Liver (tissue), 9 donors: ENCODE results near the gene INPP4B. TPM values are rescaled to one million over a fixed set of nuclear protein-coding genes. Genes with fewer than 3 reads are reported as not detected.

Experiments used
- DNase-seq: peaks from one replicate; pipeline ENCODE4 v3.0.0-alpha.2; 2017; ENCODE audit warnings: low spot score
- H3K27ac ChIP-seq, 2 donors: one replicate each; pipeline ENCODE4 v1.7.0; 2013; ENCODE audit warnings: inconsistent platforms in 2 of 2, low read length in 2 of 2, control low read depth in 1 of 2, low read depth in 1 of 2, mild to moderate bottlenecking in 1 of 2
- H3K27me3 ChIP-seq, 4 donors: one replicate each; pipeline versions ENCODE4 v1.6.1 to v1.7.0; 2013; ENCODE audit warnings: low read length in 3 of 4, inconsistent platforms in 1 of 4, mild to moderate bottlenecking in 1 of 4, moderate library complexity in 1 of 4; ENCODE audit not compliant: control insufficient read depth in 4 of 4, insufficient read depth in 4 of 4
- H3K36me3 ChIP-seq, 4 donors: one replicate each; pipeline versions ENCODE4 v1.6.1 to v1.7.0; 2013; ENCODE audit warnings: low read length in 3 of 4, mild to moderate bottlenecking in 3 of 4, low read depth in 1 of 4, moderate library complexity in 1 of 4; ENCODE audit not compliant: control insufficient read depth in 4 of 4, insufficient read depth in 3 of 4
- H3K4me1 ChIP-seq, 4 donors: one replicate each; pipeline versions ENCODE4 v1.6.1 to v1.7.0; 2013; ENCODE audit warnings: low read length in 3 of 4, mild to moderate bottlenecking in 3 of 4, moderate library complexity in 1 of 4; ENCODE audit not compliant: control insufficient read depth in 4 of 4, insufficient read depth in 4 of 4
- H3K4me3 ChIP-seq, 3 donors: one replicate each; pipeline versions ENCODE4 v1.6.1 to v1.7.0; 2013; ENCODE audit warnings: low read length in 3 of 3, control low read depth in 1 of 3, low read depth in 1 of 3, mild to moderate bottlenecking in 1 of 3
- H3K9ac ChIP-seq, 2 donors: one replicate each; pipeline ENCODE4 v1.7.0; 2013; ENCODE audit warnings: low read length in 2 of 2, mild to moderate bottlenecking in 2 of 2, moderate library complexity in 2 of 2, control low read depth in 1 of 2, low read depth in 1 of 2
- H3K9me3 ChIP-seq, 4 donors: one replicate each; pipeline versions ENCODE4 v1.6.1 to v1.7.0; 2013; ENCODE audit warnings: low read length in 3 of 4; ENCODE audit not compliant: control insufficient read depth in 4 of 4
- EGR1 ChIP-seq, 2 donors: IDR thresholded peaks; 2 replicates each; pipeline ENCODE4 v1.6.1; 2016 to 2018; ENCODE audit warnings: antibody characterized with exemption in 2 of 2, low read depth in 2 of 2
- FOXA1 ChIP-seq: IDR thresholded peaks from 2 replicates; pipeline ENCODE4 v1.6.1; 2016; ENCODE audit warnings: antibody characterized with exemption
- FOXA2 ChIP-seq: IDR thresholded peaks from 2 replicates; pipeline ENCODE4 v1.6.1; 2016; ENCODE audit warnings: antibody characterized with exemption
- GABPA ChIP-seq, 2 donors: IDR thresholded peaks in 1 of 2; conservative IDR thresholded peaks in 1 of 2; 2 replicates each; pipeline ENCODE4 v1.6.1; 2016; ENCODE audit warnings: antibody characterized with exemption in 2 of 2, mild to moderate bottlenecking in 1 of 2, moderate library complexity in 1 of 2
- HNF4A ChIP-seq, 2 donors: conservative IDR thresholded peaks; 2 replicates each; pipeline ENCODE4 v1.6.1; 2016; ENCODE audit warnings: antibody characterized with exemption in 2 of 2, mild to moderate bottlenecking in 2 of 2
- HNF4G ChIP-seq: IDR thresholded peaks from 2 replicates; pipeline ENCODE4 v1.6.1; 2016; ENCODE audit warnings: antibody characterized with exemption
- JUND ChIP-seq, 2 donors: IDR thresholded peaks; 2 replicates each; pipeline ENCODE4 v1.6.1; 2016; ENCODE audit warnings: antibody characterized with exemption in 2 of 2
- NR2F2 ChIP-seq: IDR thresholded peaks from 2 replicates; pipeline ENCODE4 v1.6.1; 2016; ENCODE audit warnings: antibody characterized with exemption
- RAD21 ChIP-seq, 2 donors: IDR thresholded peaks; 2 replicates each; pipeline ENCODE4 v1.6.1; 2016; ENCODE audit warnings: antibody characterized with exemption in 2 of 2, mild to moderate bottlenecking in 2 of 2
- REST ChIP-seq: IDR thresholded peaks from 2 replicates; pipeline ENCODE4 v1.6.1; 2016; ENCODE audit warnings: antibody characterized with exemption, mild to moderate bottlenecking
- RXRA ChIP-seq, 2 donors: IDR thresholded peaks; 2 replicates each; pipeline ENCODE4 v1.6.1; 2017 to 2018; ENCODE audit warnings: antibody characterized with exemption in 2 of 2, mild to moderate bottlenecking in 1 of 2
- SP1 ChIP-seq: IDR thresholded peaks from 2 replicates; pipeline ENCODE4 v1.6.1; 2018; ENCODE audit warnings: antibody characterized with exemption, mild to moderate bottlenecking
- TAF1 ChIP-seq: conservative IDR thresholded peaks from 2 replicates; pipeline ENCODE4 v1.6.1; 2016; ENCODE audit warnings: antibody characterized with exemption, mild to moderate bottlenecking
- YY1 ChIP-seq: IDR thresholded peaks from 2 replicates; pipeline ENCODE4 v1.6.1; 2016; ENCODE audit warnings: antibody characterized with exemption, mild to moderate bottlenecking
- polyA plus RNA-seq, 2 donors: library from polyadenylated mRNA; stranded (reverse) in 1 of 2; unstranded in 1 of 2; fragments of 200-250 nt in 1 of 2; fragments of >200 nt in 1 of 2; fragmentation: Nextera tagmentation in 1 of 2; extraction: Ambion mirVana in 1 of 2; gene quantifications; one replicate each; pipeline versions ENCODE4 v1.2.1 to v1.2.3, GENCODE V29; 2013 to 2015
- total RNA-seq, 2 donors: library from RNA; depleted of rRNA; stranded (reverse); fragments of >200 nt; gene quantifications; one replicate each; pipeline ENCODE4 v1.2.3, GENCODE V29; 2014
- TF ChIP-seq, protein P1 (sequence below): fragments of 150-350 bp; IDR thresholded peaks from 2 replicates; pipeline ENCODE4 v1.5.1; 2017; ENCODE audit warnings: improper control_type of control experiment, low read depth, low read length; ENCODE audit not compliant: missing input control
- TF ChIP-seq, protein P2 (sequence below): IDR thresholded peaks from 2 replicates; pipeline ENCODE4 v1.6.1; 2016; ENCODE audit warnings: antibody characterized with exemption
- TF ChIP-seq, protein P3 (sequence below): IDR thresholded peaks from 2 replicates; pipeline ENCODE4 v1.6.1; 2016; ENCODE audit warnings: antibody characterized with exemption
- TF ChIP-seq, protein P4 (sequence below): IDR thresholded peaks from 2 replicates; pipeline ENCODE4 v1.6.1; 2016; ENCODE audit warnings: antibody characterized with exemption
- donor health status: healthy.
- donor health status: healthy.
- donor health status: healthy.
- donor health status: healthy.
- donor health status: healthy.

INPP4B gene
- total and polyA plus RNA-seq, 4 donors, result 0.43 to 2.8 (median 1.6) TPM

- H3K4me3 ChIP-seq, result no peak overlapping the region
- no peak overlapping the region for H3K9ac ChIP-seq
- peaks cover 8 to 19% (median 13%) of the 10 kb centered on the region in 4 donors for H3K4me1 ChIP-seq
- DNase-seq, result no peak
- H3K27ac ChIP-seq, result no peak overlapping the region
- H3K36me3 ChIP-seq, result no peaks in the 10 kb centered on the region
- H3K27me3 ChIP-seq, result no peaks in the 10 kb centered on the region
- no peaks in the 10 kb centered on the region for H3K9me3 ChIP-seq
- TF ChIP-seq HNF4A (conservative IDR thresholded peaks at IDR 0.05), result peak; percentile 45 to 51
- TF ChIP-seq, protein P1, sequence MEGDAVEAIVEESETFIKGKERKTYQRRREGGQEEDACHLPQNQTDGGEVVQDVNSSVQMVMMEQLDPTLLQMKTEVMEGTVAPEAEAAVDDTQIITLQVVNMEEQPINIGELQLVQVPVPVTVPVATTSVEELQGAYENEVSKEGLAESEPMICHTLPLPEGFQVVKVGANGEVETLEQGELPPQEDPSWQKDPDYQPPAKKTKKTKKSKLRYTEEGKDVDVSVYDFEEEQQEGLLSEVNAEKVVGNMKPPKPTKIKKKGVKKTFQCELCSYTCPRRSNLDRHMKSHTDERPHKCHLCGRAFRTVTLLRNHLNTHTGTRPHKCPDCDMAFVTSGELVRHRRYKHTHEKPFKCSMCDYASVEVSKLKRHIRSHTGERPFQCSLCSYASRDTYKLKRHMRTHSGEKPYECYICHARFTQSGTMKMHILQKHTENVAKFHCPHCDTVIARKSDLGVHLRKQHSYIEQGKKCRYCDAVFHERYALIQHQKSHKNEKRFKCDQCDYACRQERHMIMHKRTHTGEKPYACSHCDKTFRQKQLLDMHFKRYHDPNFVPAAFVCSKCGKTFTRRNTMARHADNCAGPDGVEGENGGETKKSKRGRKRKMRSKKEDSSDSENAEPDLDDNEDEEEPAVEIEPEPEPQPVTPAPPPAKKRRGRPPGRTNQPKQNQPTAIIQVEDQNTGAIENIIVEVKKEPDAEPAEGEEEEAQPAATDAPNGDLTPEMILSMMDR, result no peak
- peak in 1 of 2 donors; percentile 9 for TF ChIP-seq RAD21 (IDR thresholded peaks at IDR 0.05)
- TF ChIP-seq EGR1 (IDR thresholded peaks at IDR 0.05; ENCODE audit: low read depth in 2 of 2), result no peak
- TF ChIP-seq GABPA (IDR thresholded peaks at IDR 0.05 in 1 of 2, conservative IDR thresholded peaks at IDR 0.05 in 1 of 2), result no peak
- TF ChIP-seq RXRA (IDR thresholded peaks at IDR 0.05), result peak in 1 of 2 donors; percentile 34
- TF ChIP-seq FOXA1, result peak; percentile 74
- peak; percentile 39 for TF ChIP-seq NR2F2
- no peak for TF ChIP-seq TAF1
- TF ChIP-seq, protein P2, sequence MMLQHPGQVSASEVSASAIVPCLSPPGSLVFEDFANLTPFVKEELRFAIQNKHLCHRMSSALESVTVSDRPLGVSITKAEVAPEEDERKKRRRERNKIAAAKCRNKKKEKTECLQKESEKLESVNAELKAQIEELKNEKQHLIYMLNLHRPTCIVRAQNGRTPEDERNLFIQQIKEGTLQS, result no peak
- TF ChIP-seq SP1, result peak; percentile 17
- peak; percentile 90 for TF ChIP-seq FOXA2
- no peak for TF ChIP-seq REST
- TF ChIP-seq, protein P3, sequence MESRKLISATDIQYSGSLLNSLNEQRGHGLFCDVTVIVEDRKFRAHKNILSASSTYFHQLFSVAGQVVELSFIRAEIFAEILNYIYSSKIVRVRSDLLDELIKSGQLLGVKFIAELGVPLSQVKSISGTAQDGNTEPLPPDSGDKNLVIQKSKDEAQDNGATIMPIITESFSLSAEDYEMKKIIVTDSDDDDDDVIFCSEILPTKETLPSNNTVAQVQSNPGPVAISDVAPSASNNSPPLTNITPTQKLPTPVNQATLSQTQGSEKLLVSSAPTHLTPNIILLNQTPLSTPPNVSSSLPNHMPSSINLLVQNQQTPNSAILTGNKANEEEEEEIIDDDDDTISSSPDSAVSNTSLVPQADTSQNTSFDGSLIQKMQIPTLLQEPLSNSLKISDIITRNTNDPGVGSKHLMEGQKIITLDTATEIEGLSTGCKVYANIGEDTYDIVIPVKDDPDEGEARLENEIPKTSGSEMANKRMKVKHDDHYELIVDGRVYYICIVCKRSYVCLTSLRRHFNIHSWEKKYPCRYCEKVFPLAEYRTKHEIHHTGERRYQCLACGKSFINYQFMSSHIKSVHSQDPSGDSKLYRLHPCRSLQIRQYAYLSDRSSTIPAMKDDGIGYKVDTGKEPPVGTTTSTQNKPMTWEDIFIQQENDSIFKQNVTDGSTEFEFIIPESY, result no peak
- TF ChIP-seq, protein P4, sequence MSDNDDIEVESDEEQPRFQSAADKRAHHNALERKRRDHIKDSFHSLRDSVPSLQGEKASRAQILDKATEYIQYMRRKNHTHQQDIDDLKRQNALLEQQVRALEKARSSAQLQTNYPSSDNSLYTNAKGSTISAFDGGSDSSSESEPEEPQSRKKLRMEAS, result no peak
- TF ChIP-seq HNF4G, result peak; percentile 8
- peak; percentile 14 for TF ChIP-seq YY1
- no peak for TF ChIP-seq JUND (IDR thresholded peaks at IDR 0.05)
Measured at GRCh38 chr4:142595222-142595871, 250.8 kb downstream of the INPP4B start.
